OCI-LY7 (cell line): ENCODE results near the gene PDE10A.

Experiments
- CTCF ChIP-seq: fragments of 200-600 bp; sonication (generic); conservative IDR thresholded peaks from 2 replicates; pipeline ENCODE4 v1.5.1; 2014; ENCODE audit warnings: mild to moderate bottlenecking, antibody characterized with exemption, low read length, moderate library complexity, mixed read lengths
- EZH2phosphoT487 ChIP-seq: fragments of 200-600 bp; sonication (generic); IDR thresholded peaks from 2 replicates; pipeline ENCODE4 v1.6.1; 2018; ENCODE audit warnings: low read depth, borderline replicate concordance, mild to moderate bottlenecking, mixed run types, antibody characterized with exemption, low read length, moderate library complexity, mixed read lengths

DNA sequence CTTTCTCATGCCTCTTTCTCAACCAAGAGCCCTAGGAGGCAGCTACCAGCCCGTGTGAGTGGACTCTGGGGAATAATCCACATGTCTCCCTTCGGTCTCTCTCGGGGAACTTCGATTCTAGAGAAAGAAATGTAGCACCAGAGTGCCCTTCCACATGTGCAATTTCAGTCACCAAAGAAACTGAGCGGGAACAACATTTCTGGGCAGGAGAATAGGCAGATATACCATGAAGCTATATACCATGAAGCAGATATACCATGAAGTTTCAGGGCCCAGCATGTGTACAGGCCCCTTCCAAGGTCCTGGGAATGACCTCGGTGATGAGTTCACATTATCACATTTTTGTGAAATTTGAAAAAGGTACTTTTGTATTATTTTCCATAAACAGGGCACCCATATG, 60.8 kb downstream of the PDE10A start:
- TF ChIP-seq CTCF, result no peak
- TF ChIP-seq EZH2phosphoT487, result no peak
